IMR-90 (cell line): ENCODE data around the gene PERM1.
A peak's percentile ranks its signal among the peaks of the same experiment; 100 is the strongest.

Experiments used
- CEBPB ChIP-seq: IDR thresholded peaks from 2 replicates; pipeline ENCODE4 v1.6.1; 2012; ENCODE audit warnings: low read depth, low read length, improper control_type of control experiment
- CTCF ChIP-seq: conservative IDR thresholded peaks from 2 replicates; pipeline ENCODE4 v1.5.1; 2012; ENCODE audit warnings: mild to moderate bottlenecking, low read depth, low read length, improper control_type of control experiment
- POLR2A ChIP-seq: IDR thresholded peaks from 2 replicates; pipeline ENCODE4 v1.6.1; 2012; ENCODE audit warnings: mild to moderate bottlenecking, low read depth, low read length
- RCOR1 ChIP-seq: IDR thresholded peaks from 2 replicates; pipeline ENCODE4 v1.6.1; 2012; ENCODE audit warnings: mild to moderate bottlenecking, low read length, improper control_type of control experiment; ENCODE audit not compliant: insufficient replicate concordance

DNA sequence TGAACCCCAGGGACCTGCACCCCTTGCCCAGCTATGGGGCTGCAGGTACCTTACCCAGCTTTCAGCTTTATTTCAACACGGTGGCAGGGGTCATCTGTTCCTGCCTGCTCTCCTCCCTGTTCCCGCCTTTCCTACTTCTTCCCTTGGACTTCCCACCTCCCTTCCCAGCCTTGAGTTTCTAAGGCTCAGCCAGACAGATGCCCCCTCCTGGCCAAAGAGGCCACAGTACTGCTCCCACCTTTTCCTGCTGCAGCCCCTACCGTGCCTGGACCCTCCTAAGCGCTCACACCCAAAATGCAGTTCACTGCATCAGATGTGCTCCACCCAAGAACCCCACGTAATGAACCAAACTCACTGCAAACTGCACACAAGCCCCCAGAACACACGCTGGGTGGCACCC, 30.5 kb downstream of the PERM1 start:
- peak; percentile 40 for TF ChIP-seq CTCF
- TF ChIP-seq CEBPB, result no peak
- TF ChIP-seq POLR2A, result no peak
- TF ChIP-seq RCOR1, result no peak
